ENCODE measurements around the gene KIAA1217.

KIAA1217 gene

DNA sequence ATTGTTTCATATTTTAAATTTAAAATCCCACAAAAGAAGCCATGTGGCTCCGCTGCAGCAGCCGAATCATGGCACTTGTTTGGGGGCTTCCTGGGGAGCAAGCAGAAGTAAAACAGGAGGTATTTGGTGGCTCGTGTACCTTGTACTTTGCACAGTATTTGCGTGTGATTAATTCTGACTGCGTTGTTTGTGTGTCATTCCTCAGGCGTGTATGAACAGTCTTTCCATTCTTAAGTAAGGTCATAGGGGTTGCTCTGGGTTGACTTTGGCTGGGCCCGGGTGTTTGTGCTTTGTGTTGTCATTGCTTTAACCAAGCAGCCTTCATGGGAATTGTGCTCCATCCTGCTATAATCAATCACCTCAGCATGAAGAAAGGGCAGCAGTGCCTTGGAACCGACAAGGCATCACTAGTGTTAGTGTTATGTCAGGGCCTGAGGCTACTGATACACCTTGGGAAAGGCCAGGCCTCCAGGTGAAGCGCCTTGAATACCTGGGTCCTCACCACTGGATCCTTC is 332.4 kb downstream of the KIAA1217 start:
- TF ChIP-seq, protein P1, sequence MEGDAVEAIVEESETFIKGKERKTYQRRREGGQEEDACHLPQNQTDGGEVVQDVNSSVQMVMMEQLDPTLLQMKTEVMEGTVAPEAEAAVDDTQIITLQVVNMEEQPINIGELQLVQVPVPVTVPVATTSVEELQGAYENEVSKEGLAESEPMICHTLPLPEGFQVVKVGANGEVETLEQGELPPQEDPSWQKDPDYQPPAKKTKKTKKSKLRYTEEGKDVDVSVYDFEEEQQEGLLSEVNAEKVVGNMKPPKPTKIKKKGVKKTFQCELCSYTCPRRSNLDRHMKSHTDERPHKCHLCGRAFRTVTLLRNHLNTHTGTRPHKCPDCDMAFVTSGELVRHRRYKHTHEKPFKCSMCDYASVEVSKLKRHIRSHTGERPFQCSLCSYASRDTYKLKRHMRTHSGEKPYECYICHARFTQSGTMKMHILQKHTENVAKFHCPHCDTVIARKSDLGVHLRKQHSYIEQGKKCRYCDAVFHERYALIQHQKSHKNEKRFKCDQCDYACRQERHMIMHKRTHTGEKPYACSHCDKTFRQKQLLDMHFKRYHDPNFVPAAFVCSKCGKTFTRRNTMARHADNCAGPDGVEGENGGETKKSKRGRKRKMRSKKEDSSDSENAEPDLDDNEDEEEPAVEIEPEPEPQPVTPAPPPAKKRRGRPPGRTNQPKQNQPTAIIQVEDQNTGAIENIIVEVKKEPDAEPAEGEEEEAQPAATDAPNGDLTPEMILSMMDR (IDR thresholded peaks at IDR 0.05; ENCODE audit: low read depth, low read length), result no peak
- H3K4me3 ChIP-seq (ENCODE audit: low read depth, low read length), result no peak overlapping the region
- no peak for DNase-seq (ENCODE audit: low read depth, low spot score)
- in situ Hi-C loops (cut with HindIII; ENCODE audit: low sequenced_read_pairs), result no loop called here

DNA sequence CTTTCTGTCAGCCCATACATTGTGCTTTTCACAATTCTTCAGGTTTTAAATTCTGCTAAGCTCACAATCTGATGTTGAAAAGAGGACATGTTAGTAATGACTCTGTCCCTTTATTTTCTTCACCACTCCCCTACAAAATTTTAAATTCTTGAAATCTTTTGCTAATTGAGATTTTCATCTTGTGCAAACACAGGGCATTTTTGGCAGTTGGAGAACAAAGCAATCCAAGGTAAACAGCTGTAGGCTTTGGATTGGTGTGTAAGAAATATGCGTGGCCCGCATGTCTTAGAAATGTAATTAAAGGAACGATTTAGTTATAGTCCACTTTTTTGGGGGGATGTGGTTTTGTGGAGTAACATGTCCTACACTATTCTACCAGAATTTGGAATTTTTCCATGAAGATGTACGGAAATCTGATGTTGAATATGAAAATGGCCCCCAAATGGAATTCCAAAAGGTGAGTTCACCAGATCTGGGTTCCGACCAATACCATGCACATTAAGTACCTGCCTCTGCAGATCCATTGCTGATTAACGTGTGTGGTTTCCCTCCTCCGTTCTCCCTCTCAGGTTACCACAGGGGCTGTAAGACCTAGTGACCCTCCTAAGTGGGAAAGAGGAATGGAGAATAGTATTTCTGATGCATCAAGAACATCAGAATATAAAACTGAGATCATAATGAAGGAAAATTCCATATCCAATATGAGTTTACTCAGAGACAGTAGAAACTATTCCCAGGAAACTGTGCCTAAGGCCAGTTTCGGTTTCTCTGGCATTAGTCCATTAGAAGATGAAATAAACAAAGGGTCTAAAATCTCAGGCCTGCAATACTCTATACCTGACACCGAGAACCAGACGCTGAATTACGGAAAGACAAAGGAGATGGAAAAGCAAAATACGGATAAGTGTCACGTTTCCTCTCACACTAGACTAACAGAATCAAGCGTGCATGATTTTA is 333.7 kb downstream of the KIAA1217 start:
- no peak for DNase-seq (ENCODE audit: low read depth, low spot score)
- in situ Hi-C loops (cut with HindIII; ENCODE audit: low sequenced_read_pairs), result no loop called here
- TF ChIP-seq, protein P1 (IDR thresholded peaks at IDR 0.05; ENCODE audit: low read depth, low read length), result no peak
- no peak overlapping the region for H3K4me3 ChIP-seq (ENCODE audit: low read depth, low read length)

DNA sequence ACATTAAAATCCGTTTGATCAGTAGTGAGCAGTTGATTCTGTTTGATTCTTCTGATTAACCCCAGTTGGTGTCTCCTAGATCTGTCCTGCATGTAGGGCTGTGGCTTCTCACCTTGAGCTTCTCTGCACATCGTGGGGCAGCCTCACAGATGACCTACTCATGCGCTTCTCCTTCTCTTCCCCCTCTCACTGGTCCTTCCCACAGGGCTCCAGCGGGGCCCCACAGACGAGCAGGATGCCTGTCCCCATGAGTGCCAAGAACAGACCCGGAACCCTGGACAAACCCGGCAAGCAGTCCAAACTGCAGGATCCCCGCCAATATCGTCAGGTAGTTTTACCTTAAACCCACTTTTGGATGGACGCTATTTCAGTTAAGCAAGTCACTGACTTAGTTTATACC is 335.8 kb downstream of the KIAA1217 start:
- no peak for DNase-seq (ENCODE audit: low read depth, low spot score)
- TF ChIP-seq, protein P1 (IDR thresholded peaks at IDR 0.05; ENCODE audit: low read depth, low read length), result no peak
- in situ Hi-C loops (cut with HindIII; ENCODE audit: low sequenced_read_pairs), result no loop called here
- H3K4me3 ChIP-seq (ENCODE audit: low read depth, low read length), result no peak overlapping the region

DNA sequence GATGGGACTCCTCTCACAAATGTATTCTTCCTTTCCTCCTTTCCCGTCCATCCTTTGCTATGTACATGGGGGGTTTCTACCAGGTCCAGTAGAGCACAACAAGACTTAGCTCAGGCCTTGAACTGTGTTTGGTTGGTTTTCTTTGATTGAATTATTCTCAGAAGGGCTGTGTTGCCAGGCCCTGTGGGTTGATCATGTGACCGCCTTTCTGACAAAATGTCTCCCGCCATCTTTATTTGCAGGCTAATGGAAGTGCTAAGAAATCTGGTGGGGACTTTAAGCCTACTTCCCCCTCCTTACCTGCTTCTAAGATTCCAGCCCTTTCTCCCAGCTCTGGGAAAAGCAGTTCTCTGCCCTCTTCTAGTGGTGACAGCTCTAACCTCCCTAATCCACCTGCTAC is 336.6 kb downstream of the KIAA1217 start:
- TF ChIP-seq, protein P1 (IDR thresholded peaks at IDR 0.05; ENCODE audit: low read depth, low read length), result no peak
- in situ Hi-C loops (cut with HindIII; ENCODE audit: low sequenced_read_pairs), result no loop called here
- H3K4me3 ChIP-seq (ENCODE audit: low read depth, low read length), result no peak overlapping the region
- DNase-seq (ENCODE audit: low read depth, low spot score), result no peak

DNA sequence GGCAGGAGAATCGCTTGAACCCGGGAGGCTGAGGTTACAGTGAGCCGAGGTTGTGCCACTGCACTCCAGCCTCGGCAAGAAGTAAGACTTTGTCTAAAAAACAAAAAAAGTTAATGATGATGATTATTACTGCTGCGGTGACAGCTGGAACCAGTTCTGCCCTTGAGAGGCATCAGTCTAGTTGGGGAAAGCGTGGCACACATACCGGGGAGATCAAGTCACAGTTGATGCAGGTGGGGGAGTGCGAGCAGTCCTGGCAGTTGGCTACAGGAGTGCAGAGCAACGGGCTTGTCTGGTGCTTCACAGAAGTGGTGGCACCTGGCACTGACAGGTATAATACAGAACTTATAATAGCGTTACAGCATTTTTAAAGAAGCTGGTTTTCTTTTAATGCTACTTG is 341.7 kb downstream of the KIAA1217 start:
- TF ChIP-seq, protein P1 (IDR thresholded peaks at IDR 0.05; ENCODE audit: low read depth, low read length), result no peak
- DNase-seq (ENCODE audit: low read depth, low spot score), result no peak
- in situ Hi-C loops (cut with HindIII; ENCODE audit: low sequenced_read_pairs), result no loop called here

DNA sequence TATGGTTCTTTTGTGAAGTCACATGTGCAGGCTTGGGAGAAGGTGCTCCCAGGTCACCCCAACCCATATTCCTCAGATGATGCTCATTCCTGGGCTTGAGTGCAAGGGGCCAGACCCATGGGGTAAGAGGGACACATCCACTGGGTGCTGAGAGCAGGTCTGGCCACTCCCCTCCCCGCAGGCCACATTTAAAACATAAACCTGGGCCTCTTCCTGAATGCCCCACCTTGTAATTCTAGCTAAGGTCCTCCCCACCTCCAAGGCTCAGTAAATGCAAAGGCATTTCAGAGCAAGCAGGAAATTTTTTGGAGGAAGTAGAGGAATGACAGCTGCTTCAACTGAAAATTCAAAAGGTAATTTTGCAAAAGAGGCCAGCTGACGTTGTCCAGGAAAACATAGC is 342.2 kb downstream of the KIAA1217 start:
- TF ChIP-seq, protein P1 (IDR thresholded peaks at IDR 0.05; ENCODE audit: low read depth, low read length), result no peak
- no peak for DNase-seq (ENCODE audit: low read depth, low spot score)
- no peak overlapping the region for H3K4me3 ChIP-seq (ENCODE audit: low read depth, low read length)
- in situ Hi-C loops (cut with HindIII; ENCODE audit: low sequenced_read_pairs), result no loop called here

More for the DNA sequence above, 341.7 kb downstream of the KIAA1217 start:
- no peak overlapping the region for H3K4me3 ChIP-seq (ENCODE audit: low read depth, low read length)

Data from astrocyte of the spinal cord (primary cell).